ENCODE measurements around the gene ZW10. TPM values are rescaled to one million over a fixed set of nuclear protein-coding genes. Genes with fewer than 3 reads are reported as not detected.

The ZW10 gene
- total and polyA plus RNA-seq, 2 experiments from 2014 or later: 12.3 to 30.5 TPM

DNA sequence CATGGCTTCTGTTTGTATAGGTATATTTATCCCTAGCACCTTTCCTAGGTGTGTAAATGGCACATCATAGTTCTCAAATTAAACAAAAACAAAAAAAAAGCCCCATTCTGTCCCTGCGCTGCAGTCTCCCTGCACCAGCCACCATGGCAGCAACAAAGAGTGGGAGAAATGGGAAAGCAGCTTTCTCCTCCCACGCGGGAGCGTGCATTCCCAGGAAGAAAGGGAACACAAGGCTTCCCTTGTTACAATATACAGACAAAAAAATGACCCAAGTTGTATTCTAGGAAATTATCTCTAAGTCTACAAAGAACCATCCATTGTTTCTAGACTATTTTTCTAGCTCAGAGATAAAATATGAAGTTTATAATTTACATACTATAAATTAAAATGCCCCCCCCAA is 51.3 kb downstream of the ZW10 start:
- no peak for TF ChIP-seq ZNF114 (CRISPR knock-in tag; IDR thresholded peaks at IDR 0.05)
- TF ChIP-seq POLR2AphosphoS5 (IDR thresholded peaks at IDR 0.05; ENCODE audit: low read depth): no peak
- TF ChIP-seq, protein P1, sequence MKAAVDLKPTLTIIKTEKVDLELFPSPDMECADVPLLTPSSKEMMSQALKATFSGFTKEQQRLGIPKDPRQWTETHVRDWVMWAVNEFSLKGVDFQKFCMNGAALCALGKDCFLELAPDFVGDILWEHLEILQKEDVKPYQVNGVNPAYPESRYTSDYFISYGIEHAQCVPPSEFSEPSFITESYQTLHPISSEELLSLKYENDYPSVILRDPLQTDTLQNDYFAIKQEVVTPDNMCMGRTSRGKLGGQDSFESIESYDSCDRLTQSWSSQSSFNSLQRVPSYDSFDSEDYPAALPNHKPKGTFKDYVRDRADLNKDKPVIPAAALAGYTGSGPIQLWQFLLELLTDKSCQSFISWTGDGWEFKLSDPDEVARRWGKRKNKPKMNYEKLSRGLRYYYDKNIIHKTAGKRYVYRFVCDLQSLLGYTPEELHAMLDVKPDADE (IDR thresholded peaks at IDR 0.05): no peak
- no peak for TF ChIP-seq CREB1 (CRISPR knock-in tag; IDR thresholded peaks at IDR 0.05; ENCODE audit: low read depth)
- TF ChIP-seq, protein P2, sequence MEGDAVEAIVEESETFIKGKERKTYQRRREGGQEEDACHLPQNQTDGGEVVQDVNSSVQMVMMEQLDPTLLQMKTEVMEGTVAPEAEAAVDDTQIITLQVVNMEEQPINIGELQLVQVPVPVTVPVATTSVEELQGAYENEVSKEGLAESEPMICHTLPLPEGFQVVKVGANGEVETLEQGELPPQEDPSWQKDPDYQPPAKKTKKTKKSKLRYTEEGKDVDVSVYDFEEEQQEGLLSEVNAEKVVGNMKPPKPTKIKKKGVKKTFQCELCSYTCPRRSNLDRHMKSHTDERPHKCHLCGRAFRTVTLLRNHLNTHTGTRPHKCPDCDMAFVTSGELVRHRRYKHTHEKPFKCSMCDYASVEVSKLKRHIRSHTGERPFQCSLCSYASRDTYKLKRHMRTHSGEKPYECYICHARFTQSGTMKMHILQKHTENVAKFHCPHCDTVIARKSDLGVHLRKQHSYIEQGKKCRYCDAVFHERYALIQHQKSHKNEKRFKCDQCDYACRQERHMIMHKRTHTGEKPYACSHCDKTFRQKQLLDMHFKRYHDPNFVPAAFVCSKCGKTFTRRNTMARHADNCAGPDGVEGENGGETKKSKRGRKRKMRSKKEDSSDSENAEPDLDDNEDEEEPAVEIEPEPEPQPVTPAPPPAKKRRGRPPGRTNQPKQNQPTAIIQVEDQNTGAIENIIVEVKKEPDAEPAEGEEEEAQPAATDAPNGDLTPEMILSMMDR (conservative IDR thresholded peaks at IDR 0.05; ENCODE audit: low read depth in 2 of 2): no peak
- TF ChIP-seq EZH2phosphoT487 (IDR thresholded peaks at IDR 0.05; ENCODE audit: unreplicated experiment): no peak
- TF ChIP-seq, protein P3, sequence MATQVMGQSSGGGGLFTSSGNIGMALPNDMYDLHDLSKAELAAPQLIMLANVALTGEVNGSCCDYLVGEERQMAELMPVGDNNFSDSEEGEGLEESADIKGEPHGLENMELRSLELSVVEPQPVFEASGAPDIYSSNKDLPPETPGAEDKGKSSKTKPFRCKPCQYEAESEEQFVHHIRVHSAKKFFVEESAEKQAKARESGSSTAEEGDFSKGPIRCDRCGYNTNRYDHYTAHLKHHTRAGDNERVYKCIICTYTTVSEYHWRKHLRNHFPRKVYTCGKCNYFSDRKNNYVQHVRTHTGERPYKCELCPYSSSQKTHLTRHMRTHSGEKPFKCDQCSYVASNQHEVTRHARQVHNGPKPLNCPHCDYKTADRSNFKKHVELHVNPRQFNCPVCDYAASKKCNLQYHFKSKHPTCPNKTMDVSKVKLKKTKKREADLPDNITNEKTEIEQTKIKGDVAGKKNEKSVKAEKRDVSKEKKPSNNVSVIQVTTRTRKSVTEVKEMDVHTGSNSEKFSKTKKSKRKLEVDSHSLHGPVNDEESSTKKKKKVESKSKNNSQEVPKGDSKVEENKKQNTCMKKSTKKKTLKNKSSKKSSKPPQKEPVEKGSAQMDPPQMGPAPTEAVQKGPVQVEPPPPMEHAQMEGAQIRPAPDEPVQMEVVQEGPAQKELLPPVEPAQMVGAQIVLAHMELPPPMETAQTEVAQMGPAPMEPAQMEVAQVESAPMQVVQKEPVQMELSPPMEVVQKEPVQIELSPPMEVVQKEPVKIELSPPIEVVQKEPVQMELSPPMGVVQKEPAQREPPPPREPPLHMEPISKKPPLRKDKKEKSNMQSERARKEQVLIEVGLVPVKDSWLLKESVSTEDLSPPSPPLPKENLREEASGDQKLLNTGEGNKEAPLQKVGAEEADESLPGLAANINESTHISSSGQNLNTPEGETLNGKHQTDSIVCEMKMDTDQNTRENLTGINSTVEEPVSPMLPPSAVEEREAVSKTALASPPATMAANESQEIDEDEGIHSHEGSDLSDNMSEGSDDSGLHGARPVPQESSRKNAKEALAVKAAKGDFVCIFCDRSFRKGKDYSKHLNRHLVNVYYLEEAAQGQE (IDR thresholded peaks at IDR 0.05; ENCODE audit: unreplicated experiment): no peak
- no peak for TF ChIP-seq STAT1 (IDR thresholded peaks at IDR 0.05; ENCODE audit: unreplicated experiment)
- no peak for TF ChIP-seq EZH2 (IDR thresholded peaks at IDR 0.05; ENCODE audit: low read depth, unreplicated experiment)
- TF ChIP-seq NANOG (IDR thresholded peaks at IDR 0.05; ENCODE audit: borderline replicate concordance): no peak
- TF ChIP-seq, protein P4, sequence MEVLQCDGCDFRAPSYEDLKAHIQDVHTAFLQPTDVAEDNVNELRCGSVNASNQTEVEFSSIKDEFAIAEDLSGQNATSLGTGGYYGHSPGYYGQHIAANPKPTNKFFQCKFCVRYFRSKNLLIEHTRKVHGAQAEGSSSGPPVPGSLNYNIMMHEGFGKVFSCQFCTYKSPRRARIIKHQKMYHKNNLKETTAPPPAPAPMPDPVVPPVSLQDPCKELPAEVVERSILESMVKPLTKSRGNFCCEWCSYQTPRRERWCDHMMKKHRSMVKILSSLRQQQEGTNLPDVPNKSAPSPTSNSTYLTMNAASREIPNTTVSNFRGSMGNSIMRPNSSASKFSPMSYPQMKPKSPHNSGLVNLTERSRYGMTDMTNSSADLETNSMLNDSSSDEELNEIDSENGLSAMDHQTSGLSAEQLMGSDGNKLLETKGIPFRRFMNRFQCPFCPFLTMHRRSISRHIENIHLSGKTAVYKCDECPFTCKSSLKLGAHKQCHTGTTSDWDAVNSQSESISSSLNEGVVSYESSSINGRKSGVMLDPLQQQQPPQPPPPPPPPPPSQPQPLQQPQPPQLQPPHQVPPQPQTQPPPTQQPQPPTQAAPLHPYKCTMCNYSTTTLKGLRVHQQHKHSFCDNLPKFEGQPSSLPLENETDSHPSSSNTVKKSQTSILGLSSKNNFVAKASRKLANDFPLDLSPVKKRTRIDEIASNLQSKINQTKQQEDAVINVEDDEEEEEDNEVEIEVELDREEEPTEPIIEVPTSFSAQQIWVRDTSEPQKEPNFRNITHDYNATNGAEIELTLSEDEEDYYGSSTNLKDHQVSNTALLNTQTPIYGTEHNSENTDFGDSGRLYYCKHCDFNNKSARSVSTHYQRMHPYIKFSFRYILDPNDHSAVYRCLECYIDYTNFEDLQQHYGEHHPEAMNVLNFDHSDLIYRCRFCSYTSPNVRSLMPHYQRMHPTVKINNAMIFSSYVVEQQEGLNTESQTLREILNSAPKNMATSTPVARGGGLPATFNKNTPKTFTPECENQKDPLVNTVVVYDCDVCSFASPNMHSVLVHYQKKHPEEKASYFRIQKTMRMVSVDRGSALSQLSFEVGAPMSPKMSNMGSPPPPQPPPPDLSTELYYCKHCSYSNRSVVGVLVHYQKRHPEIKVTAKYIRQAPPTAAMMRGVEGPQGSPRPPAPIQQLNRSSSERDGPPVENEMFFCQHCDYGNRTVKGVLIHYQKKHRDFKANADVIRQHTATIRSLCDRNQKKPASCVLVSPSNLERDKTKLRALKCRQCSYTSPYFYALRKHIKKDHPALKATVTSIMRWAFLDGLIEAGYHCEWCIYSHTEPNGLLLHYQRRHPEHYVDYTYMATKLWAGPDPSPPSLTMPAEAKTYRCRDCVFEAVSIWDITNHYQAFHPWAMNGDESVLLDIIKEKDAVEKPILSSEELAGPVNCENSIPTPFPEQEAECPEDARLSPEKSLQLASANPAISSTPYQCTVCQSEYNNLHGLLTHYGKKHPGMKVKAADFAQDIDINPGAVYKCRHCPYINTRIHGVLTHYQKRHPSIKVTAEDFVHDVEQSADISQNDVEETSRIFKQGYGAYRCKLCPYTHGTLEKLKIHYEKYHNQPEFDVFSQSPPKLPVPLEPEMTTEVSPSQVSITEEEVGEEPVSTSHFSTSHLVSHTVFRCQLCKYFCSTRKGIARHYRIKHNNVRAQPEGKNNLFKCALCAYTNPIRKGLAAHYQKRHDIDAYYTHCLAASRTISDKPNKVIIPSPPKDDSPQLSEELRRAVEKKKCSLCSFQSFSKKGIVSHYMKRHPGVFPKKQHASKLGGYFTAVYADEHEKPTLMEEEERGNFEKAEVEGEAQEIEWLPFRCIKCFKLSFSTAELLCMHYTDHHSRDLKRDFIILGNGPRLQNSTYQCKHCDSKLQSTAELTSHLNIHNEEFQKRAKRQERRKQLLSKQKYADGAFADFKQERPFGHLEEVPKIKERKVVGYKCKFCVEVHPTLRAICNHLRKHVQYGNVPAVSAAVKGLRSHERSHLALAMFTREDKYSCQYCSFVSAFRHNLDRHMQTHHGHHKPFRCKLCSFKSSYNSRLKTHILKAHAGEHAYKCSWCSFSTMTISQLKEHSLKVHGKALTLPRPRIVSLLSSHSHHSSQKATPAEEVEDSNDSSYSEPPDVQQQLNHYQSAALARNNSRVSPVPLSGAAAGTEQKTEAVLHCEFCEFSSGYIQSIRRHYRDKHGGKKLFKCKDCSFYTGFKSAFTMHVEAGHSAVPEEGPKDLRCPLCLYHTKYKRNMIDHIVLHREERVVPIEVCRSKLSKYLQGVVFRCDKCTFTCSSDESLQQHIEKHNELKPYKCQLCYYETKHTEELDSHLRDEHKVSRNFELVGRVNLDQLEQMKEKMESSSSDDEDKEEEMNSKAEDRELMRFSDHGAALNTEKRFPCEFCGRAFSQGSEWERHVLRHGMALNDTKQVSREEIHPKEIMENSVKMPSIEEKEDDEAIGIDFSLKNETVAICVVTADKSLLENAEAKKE (CRISPR knock-in tag; IDR thresholded peaks at IDR 0.05): no peak
- no peak for TF ChIP-seq ZNF331 (CRISPR knock-in tag; IDR thresholded peaks at IDR 0.05; ENCODE audit: low read depth)
- no peak for TF ChIP-seq JUNB (IDR thresholded peaks at IDR 0.05; ENCODE audit: unreplicated experiment)
- no peaks in the 10 kb centered on the region for H3F3A ChIP-seq (replicated peaks; ENCODE audit: low read depth)
- no peak for ATAC-seq
- no peak overlapping the region for H3K4me2 ChIP-seq
- H3K36me3 ChIP-seq (ENCODE audit: insufficient read depth): no peaks in the 10 kb centered on the region
- Mint-ChIP-seq H3K4me3 (no peak overlapping the region), H3K4me1 (peaks cover 5% of the 10 kb centered on the region; the same call in 2 of the 3 replicates), H3K27me3 (ENCODE audit: insufficient read depth, low read depth, poor library complexity) (no peaks in the 10 kb centered on the region), H3K36me3 (ENCODE audit: low read depth) (peaks cover 13% of the 10 kb centered on the region; the same call in 2 of the 3 replicates), H3K9me3 (no peaks in the 10 kb centered on the region; the same call in 2 of the 3 replicates), H3K27ac (no peak overlapping the region)
- no peaks in the 10 kb centered on the region for H4K20me1 ChIP-seq (replicated peaks; ENCODE audit: insufficient read depth)
- H3K4me1 ChIP-seq (ENCODE audit: insufficient read depth): no peaks in the 10 kb centered on the region
- H3K9me2 ChIP-seq (ENCODE audit: insufficient read depth): peaks cover 7% of the 10 kb centered on the region; the same call in 1 of the 2 replicates
- H3K27me3 ChIP-seq (ENCODE audit: insufficient read depth): no peaks in the 10 kb centered on the region
- H3K79me2 ChIP-seq (replicated peaks; ENCODE audit: insufficient read depth): no peaks in the 10 kb centered on the region
- H3K27ac ChIP-seq (ENCODE audit: low read depth): no peak overlapping the region
- DNase-seq (ENCODE audit: low spot score): no peak
- H3K4me3 ChIP-seq: no peak overlapping the region
- H2AFZ ChIP-seq: no peak overlapping the region
